Mesodermal cell (in vitro differentiated cells): ENCODE data around the gene INPP5D. TPM values are rescaled to one million over a fixed set of nuclear protein-coding genes. Genes with fewer than 3 reads are reported as not detected.
"Not testable (repeated sequence)": the region's sequence is repeated elsewhere in the genome, so short reads cannot be mapped to it uniquely, and the experiment has no call there.

Experiments used
- H3K27ac ChIP-seq: 2 replicates; pipeline ENCODE4 v1.7.0; 2013; ENCODE audit warnings: mild to moderate bottlenecking, low read depth, low read length, moderate library complexity; ENCODE audit not compliant: severe bottlenecking
- H3K36me3 ChIP-seq: 2 replicates; pipeline ENCODE4 v1.7.1; 2013; ENCODE audit warnings: mild to moderate bottlenecking, low read length, moderate library complexity; ENCODE audit not compliant: control insufficient read depth, insufficient read depth
- H3K4me1 ChIP-seq: one replicate; pipeline ENCODE4 v1.7.1; 2013; ENCODE audit warnings: mild to moderate bottlenecking, low read length; ENCODE audit not compliant: insufficient read depth, control insufficient read depth, poor library complexity, severe bottlenecking
- H3K4me3 ChIP-seq: 2 replicates; pipeline ENCODE4 v1.7.0; 2013; ENCODE audit warnings: low read length, control low read depth, mild to moderate bottlenecking; ENCODE audit not compliant: insufficient read depth, poor library complexity, severe bottlenecking; ENCODE audit errors: extremely low read depth
- H3K9me3 ChIP-seq: 2 replicates; pipeline ENCODE4 v1.7.1; 2013; ENCODE audit warnings: mild to moderate bottlenecking, low read length, moderate library complexity; ENCODE audit not compliant: control insufficient read depth
- WGBS, 2 experiments: methylation state at CpG; one replicate each; pipeline ENCODE4 v1.1.5; 2013; ENCODE audit warnings: missing lambda C conversion rate in 2 of 2; ENCODE audit not compliant: insufficient coverage in 2 of 2; 5-methylcytosine and 5-hydroxymethylcytosine counted together
- polyA plus RNA-seq, 2 experiments: library from polyadenylated mRNA; stranded (reverse); fragments of 50-300 nt; gene quantifications; one replicate each; pipeline ENCODE4 v1.2.3, GENCODE V29; 2013

The INPP5D gene
- 7.5 TPM for polyA plus RNA-seq (2013, experiment 1 of 2)
- polyA plus RNA-seq (2013, experiment 2 of 2): 9.7 TPM

DNA sequence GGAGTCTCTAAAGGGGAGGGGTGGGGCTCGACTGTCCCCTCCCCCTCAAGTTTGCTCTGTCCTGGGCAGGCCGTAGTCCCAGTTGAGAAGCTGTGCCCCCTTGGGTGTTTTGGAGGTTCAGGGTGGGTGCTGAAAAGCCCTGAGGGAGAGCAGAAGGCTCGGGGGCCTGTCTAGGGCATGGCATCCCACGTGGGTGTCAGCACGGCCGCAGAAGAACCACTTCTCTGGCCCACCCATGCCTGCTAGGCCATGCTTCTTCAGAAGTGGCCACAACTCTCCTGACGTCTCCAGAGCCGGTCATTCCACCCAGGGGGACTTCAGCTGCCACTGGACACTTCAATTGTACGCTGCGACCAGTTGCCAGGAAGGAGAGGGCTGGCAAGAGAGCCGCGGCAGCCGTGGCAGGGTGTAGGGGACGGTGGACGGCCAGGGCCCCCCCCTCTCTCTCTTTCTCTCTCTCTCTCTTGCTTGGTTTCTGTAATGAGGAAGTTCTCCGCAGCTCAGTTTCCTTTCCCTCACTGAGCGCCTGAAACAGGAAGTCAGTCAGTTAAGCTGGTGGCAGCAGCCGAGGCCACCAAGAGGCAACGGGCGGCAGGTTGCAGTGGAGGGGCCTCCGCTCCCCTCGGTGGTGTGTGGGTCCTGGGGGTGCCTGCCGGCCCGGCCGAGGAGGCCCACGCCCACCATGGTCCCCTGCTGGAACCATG, at the start of gene INPP5D:
Gene INPP5D, plus strand, starts transcription at position 546 of the 704 bp plus-strand sequence. Its CDS starts 137 bp downstream, at position 683.
- H3K27ac ChIP-seq: no peak within 1 kb of the TSS
- H3K4me1 ChIP-seq: peaks cover 10% of the 10 kb centered on the region
- H3K9me3 ChIP-seq: no peaks in the 10 kb centered on the region
- WGBS, 2 experiments: 84 to 92% methylated on average over 15 to 18 of the region's 26 CpGs
- H3K36me3 ChIP-seq: no peaks in the 10 kb centered on the region
- H3K4me3 ChIP-seq: no peak within 1 kb of the TSS

DNA sequence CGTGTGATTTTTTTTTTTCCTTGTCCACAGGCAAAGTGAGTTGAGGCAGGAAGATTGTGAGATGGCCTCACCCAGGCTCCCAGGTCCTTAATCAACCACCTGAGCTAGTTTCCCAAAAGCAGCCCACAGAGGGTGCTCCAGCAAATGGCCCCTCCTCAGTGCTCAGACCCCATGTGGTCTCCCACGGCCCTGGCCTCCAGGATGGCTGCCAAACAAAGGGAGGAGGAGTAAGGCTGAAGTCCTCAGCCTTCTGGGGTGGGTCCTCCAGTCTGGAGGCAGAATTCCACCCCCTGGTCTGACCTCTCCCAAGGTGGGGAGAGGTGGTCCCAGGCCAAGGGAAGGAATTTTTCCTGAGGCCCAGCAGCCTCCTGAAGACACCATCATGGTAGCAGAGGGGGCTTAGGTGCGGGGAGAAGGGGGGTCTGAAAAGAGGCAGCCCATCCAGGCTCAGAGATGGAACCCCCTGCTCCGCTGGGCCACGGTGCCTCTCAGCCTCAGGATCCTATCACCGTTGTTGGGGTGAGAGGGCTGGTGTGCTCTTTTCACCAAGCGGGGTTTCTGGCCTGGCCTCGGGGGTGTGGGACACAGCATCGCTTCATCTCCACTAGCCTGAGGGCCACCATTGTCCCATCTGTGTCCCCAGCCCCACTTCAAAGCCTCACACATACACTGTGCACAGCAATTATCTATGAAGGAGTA, 49.4 kb upstream of the INPP5D start:
- Histone ChIP-seq H3K36me3 (no peaks in the 10 kb centered on the region), H3K4me1 (no peaks in the 10 kb centered on the region), H3K9me3 (no peaks in the 10 kb centered on the region), H3K27ac (no peak overlapping the region), H3K4me3 (no peak overlapping the region)
- 88 to 93% methylated on average over 3 to 5 of the region's 9 CpGs for WGBS, 2 experiments

DNA sequence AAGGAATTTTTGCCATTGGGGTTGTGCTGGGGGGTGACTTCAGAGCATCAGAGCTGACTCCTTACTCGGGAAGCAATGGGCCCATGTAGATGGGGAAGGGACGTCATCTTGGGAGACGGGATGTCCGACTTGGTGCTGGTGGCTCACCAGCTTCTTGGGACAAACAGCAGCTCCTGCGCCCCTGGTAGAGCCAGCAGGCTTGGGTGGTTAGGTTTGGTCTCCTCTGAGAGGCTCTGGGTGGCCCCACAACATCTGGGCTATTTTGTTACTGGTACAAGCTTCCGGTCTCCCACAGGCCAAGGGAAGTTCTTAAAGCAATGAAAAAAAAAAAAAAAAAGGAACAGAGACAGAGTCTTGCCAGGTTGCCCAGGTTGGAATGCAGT, 48.9 kb upstream of the INPP5D start:
- H3K27ac ChIP-seq: no peak overlapping the region
- no peaks in the 10 kb centered on the region for H3K36me3 ChIP-seq
- H3K4me3 ChIP-seq: no peak overlapping the region
- no peaks in the 10 kb centered on the region for H3K9me3 ChIP-seq
- WGBS, 2 experiments: 92 to 95% methylated on average over 5 to 6 of the region's 6 CpGs
- no peaks in the 10 kb centered on the region for H3K4me1 ChIP-seq

DNA sequence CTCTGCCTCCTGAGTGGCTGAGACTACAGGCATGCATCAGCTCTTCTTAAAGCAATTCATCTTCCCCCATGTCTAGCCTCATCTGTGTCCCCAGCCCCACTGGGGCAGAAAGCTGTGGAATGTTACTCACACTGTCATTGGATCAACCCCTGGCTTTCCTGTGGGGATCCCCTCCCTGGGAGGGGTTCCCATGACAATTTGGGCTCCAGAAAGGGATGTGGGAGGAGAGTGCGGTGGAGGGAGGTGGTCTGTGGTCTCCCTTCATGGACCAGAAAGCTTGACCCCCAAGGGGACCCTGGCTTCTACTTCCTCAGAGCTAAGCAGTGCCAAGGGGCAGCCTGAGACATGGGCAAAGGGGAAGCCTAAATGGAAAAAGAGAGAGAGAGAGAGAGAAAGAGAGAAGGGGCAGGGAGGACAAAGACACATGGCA, 48.4 kb upstream of the INPP5D start:
- no peaks in the 10 kb centered on the region for H3K36me3 ChIP-seq
- no peaks in the 10 kb centered on the region for H3K4me1 ChIP-seq
- no CpG with 5 or more reads among the region's 1 CpG for WGBS, 2 experiments
- no peak overlapping the region for H3K27ac ChIP-seq
- no peaks in the 10 kb centered on the region for H3K9me3 ChIP-seq
- no peak overlapping the region for H3K4me3 ChIP-seq

DNA sequence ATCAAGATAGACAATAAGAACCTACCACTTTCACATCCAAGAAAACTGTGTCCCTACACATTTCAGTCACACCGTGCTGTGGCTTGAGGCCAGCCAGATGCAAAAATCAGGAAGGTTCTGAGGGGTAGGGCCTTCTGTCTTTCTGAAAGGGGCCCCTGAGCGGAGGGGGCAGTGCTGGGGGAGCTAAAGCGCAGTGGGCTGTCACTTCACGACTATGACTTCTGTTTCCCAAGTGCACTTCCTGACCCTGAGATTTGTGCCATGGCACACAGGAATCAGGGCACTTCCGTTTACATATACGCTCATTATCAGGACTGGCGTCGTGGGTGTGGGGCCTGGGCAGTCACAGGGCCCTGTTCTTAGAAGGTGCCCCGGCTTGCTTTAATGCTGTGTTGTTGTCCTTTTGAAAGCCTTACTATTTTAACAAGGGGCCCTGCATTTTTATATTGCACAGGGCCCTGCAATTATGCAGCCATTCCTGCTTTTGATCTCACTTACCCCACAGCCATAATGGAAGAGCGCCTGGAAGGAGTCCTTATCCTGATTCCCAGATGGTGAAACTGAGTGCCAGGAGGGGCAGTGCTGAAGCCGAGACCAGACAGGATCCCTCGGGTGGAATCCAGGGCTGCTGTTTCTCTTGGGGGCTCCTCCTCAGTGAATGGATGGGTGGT, 47.7 kb upstream of the INPP5D start:
- H3K4me3 ChIP-seq: no peak overlapping the region
- no peak overlapping the region for H3K27ac ChIP-seq
- H3K36me3 ChIP-seq: no peaks in the 10 kb centered on the region
- 82 to 92% methylated on average over 7 to 11 of the region's 12 CpGs for WGBS, 2 experiments
- H3K4me1 ChIP-seq: no peaks in the 10 kb centered on the region
- H3K9me3 ChIP-seq: no peaks in the 10 kb centered on the region

DNA sequence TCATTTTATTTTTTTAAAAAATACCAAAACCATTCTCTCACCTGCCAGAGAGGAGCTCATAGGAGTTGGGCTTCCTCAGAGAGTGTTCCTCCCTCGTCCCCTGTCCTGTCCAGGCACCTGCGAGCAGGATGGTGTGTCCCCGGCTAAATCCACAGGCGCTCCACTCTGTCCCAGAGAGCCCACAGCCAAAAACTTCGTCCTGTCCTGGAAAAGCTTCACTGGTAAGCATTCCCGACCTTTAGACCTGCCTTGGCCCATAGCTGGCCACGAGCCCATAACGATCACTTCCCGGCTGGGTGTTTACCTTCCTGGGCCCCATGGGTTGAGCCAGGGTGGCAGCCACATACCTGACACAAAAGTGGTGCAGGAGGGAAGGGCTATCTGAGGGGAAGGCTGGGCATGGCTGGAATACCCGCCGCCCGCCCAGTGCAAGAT, 47.1 kb upstream of the INPP5D start, which contains the start of gene NGEF:
Gene NGEF, minus strand, starts transcription at position 230 of the 435 bp plus-strand sequence. CDS start 38,366 bp downstream, outside the sequence.
- 93 to 95% methylated on average over 10 to 12 of the region's 12 CpGs for WGBS, 2 experiments
- no peak within 1 kb of the TSS for H3K4me3 ChIP-seq
- no peaks in the 10 kb centered on the region for H3K4me1 ChIP-seq
- H3K27ac ChIP-seq: no peak within 1 kb of the TSS
- H3K36me3 ChIP-seq: no peaks in the 10 kb centered on the region
- H3K9me3 ChIP-seq: no peaks in the 10 kb centered on the region

DNA sequence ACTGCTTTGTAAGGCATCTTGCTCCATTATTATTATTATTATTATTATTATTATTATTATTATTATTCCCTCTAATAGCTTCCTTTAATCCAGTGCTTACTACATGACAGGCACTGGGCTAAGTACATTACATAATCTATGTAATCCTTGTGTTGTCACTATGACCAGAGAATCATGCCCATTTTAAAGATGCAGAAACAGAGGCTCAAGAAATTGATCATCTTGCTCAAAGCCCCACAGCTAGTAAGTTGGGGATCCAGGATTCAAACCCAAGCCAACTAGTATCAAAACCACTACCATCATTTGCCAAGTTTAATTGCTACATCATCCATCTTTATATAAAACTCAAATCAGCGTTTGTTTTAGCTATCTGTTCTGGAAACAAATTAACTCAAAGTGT, 46.5 kb upstream of the INPP5D start:
- no peaks in the 10 kb centered on the region for H3K9me3 ChIP-seq
- H3K36me3 ChIP-seq: no peaks in the 10 kb centered on the region
- H3K4me3 ChIP-seq: no peak overlapping the region
- WGBS, 2 experiments: 83 to 100% methylated on average over 1 of the region's 1 CpG
- no peaks in the 10 kb centered on the region for H3K4me1 ChIP-seq
- H3K27ac ChIP-seq: no peak overlapping the region

DNA sequence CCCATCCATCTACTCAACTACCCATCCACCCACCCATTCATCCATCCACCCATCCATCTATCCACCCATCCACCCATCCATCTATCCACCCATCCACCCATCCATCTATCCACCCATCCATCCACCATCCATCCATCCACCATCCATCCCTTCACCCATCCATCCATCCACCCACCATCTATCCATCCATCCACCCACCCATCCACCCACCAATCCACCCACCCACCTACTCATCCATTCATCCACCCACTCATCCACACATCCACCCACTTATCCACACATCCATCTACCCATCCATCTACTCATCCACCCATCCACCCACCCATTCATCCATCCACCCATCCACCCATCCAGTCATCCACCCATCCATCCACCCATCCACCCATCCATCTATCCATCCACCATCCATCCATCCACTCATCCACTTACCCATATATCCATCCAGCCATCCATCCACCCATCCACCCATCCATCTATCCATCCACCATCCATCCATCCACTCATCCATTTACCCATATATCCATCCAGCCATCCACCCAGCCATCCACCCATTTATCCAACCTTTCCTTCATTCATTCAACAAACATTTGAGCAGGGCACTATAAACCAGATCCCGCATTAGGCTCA, 45.0 kb upstream of the INPP5D start:
- no peak overlapping the region for H3K27ac ChIP-seq
- no peak overlapping the region for H3K4me3 ChIP-seq
- H3K9me3 ChIP-seq: no peaks in the 10 kb centered on the region
- no peaks in the 10 kb centered on the region for H3K4me1 ChIP-seq
- no peaks in the 10 kb centered on the region for H3K36me3 ChIP-seq
- WGBS, 2 experiments: 88 to 92% methylated on average over 1 of the region's 1 CpG

DNA sequence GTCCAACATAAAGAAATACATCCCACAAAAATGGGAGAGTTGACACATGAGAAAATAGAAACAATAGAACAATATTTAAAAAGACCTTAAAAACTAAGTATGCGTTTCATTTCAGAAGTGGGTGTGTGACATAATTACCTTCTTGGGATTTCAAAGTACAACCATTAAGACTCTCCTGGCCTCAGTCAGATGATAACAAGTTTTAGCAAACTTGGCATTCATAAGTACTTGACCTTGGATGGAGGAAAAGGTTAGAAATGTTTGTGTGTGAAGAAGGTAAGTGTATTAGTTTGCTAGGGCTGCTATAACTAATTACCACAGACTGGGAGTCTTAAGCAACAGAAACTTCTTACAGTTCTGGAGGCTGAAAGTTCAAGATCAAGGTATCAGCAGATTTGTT, 42.2 kb upstream of the INPP5D start:
- no CpG with 5 or more reads among the region's 1 CpG for WGBS, 2 experiments
- H3K9me3 ChIP-seq: no peaks in the 10 kb centered on the region
- H3K27ac ChIP-seq: no peak overlapping the region
- no peaks in the 10 kb centered on the region for H3K4me1 ChIP-seq
- H3K36me3 ChIP-seq: no peaks in the 10 kb centered on the region
- H3K4me3 ChIP-seq: no peak overlapping the region

DNA sequence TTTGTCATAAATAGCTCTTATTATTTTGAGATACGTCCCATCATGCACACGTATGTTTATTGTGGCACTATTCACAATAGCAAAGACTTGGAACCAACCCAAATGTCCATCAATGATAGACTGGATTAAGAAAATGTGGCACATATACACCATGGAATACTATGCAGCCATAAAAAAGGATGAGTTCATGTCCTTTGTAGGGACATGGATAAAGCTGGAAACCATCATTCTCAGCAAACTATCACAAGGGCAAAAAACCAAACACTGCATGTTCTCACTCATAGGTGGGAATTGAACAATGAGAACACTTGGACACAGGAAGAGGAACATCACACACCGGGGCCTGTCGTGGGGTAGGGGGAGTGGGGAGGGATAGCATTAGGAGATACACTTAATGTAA, 40.5 kb upstream of the INPP5D start:
- not testable (repeated sequence) for H3K9me3 ChIP-seq, H3K27ac ChIP-seq
- 100% methylated on average over 1 of the region's 4 CpGs; no CpG with 5 or more reads in 1 of the 2 experiments for WGBS, 2 experiments

More for the DNA sequence above, 40.5 kb upstream of the INPP5D start:
- H3K4me3 ChIP-seq, H3K4me1 ChIP-seq, H3K36me3 ChIP-seq: not testable (repeated sequence)
